GM12872 (cell line): ENCODE results near the gene CCDC191.

Source experiments
- CTCF ChIP-seq: IDR thresholded peaks from 3 replicates; pipeline ENCODE4 v1.5.1; 2011; ENCODE audit warnings: low read depth, mild to moderate bottlenecking, low read length, moderate library complexity; ENCODE audit not compliant: insufficient read depth

The CCDC191 gene

GRCh38 chr3:114093016-114093380, 36.7 kb upstream of the CCDC191 start:
- TF ChIP-seq CTCF: no peak

DNA sequence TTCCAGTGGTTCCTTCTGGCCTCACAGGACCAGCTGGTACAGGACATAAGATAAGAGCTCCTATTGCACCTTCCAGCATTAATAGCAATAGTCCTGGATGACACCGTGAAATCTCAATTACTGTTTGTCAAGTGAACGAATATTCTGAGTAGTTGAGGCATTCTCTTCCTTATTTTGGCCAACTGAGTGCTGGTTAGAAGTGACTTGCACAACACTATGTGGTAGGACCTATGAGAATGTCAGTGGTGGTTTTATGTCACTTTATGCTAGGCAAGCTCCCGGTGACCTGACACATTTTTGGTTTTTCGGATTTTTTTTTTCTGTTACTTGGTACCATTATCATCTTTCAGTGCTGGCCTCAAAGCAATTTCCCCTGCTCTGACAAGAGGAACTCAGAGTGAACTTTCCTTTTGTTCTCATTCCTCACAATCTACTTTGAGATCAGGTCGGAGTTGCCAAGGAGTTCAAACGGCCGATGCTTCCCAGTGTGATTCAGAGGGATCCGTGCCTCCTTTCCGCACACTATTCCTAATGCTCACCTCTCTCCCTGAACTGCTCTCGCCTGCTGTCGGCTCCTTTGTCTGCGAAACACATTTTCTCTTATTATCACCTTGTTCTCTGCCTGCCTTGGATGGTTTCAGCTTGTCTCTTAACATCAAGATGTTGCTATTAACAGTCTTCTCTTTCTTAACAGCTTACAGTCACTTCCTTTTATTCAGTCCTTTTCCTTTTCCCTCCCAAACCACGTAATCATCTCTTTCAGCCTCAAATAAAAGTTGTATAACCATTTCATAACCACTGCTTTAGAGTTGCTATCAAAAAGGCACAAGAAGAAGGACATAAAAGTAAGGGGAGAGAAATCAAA, 36.1 kb upstream of the CCDC191 start:
- no peak for TF ChIP-seq CTCF

GRCh38 chr3:114089675-114090074, 33.3 kb upstream of the CCDC191 start:
- no peak for TF ChIP-seq CTCF

DNA sequence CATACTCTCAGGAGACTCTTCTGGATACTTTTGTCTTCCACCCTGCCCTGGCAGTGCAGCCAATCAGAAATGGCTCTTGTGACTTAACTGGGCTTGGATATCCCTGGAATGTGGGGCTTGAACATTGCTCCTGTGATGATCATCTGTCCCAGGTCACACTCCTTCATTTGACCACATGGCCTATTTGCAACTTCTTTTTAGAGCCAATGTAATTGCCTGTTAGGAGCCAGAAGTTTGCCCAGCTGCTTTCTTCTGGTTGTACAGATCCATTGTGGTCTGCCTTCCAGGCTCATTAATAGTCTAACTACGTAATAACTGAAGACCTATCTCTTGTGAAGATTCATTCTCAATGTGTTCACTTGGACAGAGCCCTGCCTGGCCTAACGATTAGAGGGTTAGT, 30.0 kb upstream of the CCDC191 start:
- TF ChIP-seq CTCF: no peak

DNA sequence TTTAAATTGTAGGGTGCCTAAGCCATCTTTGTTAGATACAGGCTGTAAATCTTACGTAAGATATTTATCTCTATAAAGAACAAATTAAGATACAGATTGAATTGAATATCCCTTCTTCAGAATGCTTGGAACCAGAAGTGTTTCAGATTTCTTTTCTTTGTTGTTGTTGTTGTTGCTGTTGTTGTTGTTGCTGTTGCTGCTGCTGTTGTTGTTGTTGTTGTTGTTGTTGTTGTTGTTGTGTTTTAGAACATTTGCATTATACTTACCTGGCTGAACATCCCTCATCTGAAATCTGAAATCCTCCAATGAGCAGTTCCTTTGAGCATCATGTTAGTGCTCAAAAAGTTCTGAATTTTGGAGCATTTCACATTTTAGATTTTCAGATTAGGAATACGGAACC, 26.8 kb upstream of the CCDC191 start:
- TF ChIP-seq CTCF: no peak

DNA sequence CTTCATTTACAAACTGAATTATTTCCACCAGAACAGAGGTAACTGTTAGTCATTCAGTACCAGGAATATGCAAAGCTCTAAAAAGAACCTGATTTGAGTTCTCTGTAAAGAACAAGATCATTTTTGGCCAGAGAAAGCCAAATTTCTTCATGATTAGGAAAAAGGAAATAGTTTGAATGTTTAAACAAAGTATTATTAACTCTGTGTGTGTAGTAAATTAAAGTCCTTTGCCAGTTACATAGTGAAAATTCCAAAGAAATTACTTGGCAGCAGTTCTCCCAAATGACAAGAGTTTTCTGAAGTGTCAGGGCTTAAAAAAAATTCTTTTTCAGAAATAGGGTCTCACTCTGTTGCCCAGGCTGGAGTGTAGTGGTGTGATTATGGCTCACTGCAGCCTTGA, 24.7 kb upstream of the CCDC191 start:
- no peak for TF ChIP-seq CTCF

DNA sequence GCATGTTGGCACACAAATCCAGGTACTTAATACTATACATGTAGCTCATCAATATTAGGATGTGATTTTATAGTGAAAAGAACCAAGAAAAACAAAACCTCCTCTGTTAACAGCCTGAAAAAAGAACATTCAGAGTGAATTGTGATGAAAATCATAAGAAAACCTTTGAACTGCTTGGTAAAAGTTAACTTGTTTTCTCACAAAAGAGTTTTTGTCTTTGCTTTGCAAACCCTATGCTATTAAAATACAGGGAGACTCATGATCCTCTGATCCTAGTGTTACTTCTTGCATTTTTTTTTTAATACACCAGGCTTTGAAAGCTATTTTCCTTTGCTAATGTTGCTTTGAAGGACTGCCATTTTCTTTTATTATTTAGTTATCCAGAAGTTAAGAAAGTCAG, 23.9 kb upstream of the CCDC191 start:
- TF ChIP-seq CTCF: no peak
